ENCODE data around the gene GPR152. TPM values are rescaled to one million over a fixed set of nuclear protein-coding genes. Genes with fewer than 3 reads are reported as not detected.
"Not testable (repeated sequence)": the region's sequence is repeated elsewhere in the genome, so short reads cannot be mapped to it uniquely, and the experiment has no call there.

Gene GPR152
- total RNA-seq, 2 experiments from 2014 or later = not detected

DNA sequence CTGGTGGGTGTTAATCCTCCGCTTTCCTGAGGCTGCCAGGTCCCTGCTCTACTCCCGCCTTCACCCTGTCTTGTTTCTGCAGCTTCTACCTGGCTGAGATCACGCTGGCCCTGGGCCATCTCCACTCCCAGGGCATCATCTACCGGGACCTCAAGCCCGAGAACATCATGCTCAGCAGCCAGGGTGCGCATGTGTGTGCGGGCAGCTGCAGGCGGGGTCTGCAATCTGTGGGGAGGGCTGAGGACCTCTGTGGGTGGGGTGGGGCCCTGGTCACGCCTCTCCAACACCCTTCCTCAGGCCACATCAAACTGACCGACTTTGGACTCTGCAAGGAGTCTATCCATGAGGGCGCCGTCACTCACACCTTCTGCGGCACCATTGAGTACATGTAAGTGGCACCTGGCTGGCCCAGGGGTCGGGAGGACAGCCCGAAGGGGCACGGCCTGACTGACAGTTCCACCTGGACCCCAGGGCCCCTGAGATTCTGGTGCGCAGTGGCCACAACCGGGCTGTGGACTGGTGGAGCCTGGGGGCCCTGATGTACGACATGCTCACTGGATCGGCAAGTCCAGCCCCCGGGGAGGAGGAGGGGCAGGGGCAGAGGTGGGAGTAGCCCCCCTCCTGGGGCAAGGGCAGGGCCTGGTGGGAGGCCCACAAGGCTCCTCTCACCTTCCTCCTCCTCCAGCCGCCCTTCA, 19.7 kb downstream of the GPR152 start:
- Mint-ChIP-seq H3K4me1 (peaks cover 57% of the 10 kb centered on the region), H3K27me3 (no peaks in the 10 kb centered on the region), H3K27ac (peak overlapping the region; percentile 78), H3K36me3 (peaks cover 42% of the 10 kb centered on the region), H3K9me3 (ENCODE audit: low read depth) (no peaks in the 10 kb centered on the region), H3K4me3 (no peak overlapping the region)
- DNase-seq = no peak
- CTCF ChIA-PET = interaction anchor here (8.0 kb wide), 1 partner anchor 30 kb away, joined by 96 read pairs; the partner anchor contains the start of genes PPP1CA and TBC1D10C
- no peak for ATAC-seq

GRCh38 chr11:67431346-67432249, 20.9 kb downstream of the GPR152 start:
- peaks cover 34% of the 10 kb centered on the region for H3K36me3 Mint-ChIP-seq
- no peak overlapping the region for H3K4me3 Mint-ChIP-seq
- no peaks in the 10 kb centered on the region for H3K9me3 Mint-ChIP-seq (ENCODE audit: low read depth)
- CTCF ChIA-PET = interaction anchor here (8.0 kb wide), 1 partner anchor 29 kb away, joined by 96 read pairs; the partner anchor contains the start of genes PPP1CA and TBC1D10C
- H3K4me1 Mint-ChIP-seq = peaks cover 68% of the 10 kb centered on the region
- ATAC-seq (no peak), DNase-seq (no peak)
- H3K27me3 Mint-ChIP-seq = no peaks in the 10 kb centered on the region
- peak overlapping the region; percentile 41 for H3K27ac Mint-ChIP-seq

DNA sequence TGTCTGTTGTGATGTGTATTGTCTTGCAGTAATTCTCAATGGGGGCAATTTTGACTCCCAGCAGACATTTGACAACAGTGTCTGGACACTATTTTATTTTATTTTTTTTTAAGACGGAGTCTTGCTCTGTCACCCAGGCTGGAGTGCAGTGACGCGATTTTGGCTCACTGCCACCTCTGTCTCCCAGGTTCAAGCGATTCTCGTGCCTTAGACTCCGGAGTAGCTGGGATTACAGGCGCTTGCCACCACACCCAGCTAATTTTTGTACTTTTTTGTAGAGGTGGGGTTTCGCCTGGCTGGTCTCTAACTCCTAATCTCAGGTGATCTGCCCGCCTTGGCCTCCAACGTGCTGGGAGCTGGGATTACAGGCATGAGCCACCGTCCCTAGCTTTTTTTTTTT, 22.8 kb downstream of the GPR152 start:
- no peaks in the 10 kb centered on the region for H3K27me3 Mint-ChIP-seq
- CTCF ChIA-PET = interaction anchor here (1.5 to 3.3 kb wide), 4 partner anchors 12 to 28 kb away, joined by 6 to 16 read pairs (median 10); partner anchors contain the start of genes PPP1CA and TBC1D10C
- peak overlapping the region; percentile 94 for H3K4me3 Mint-ChIP-seq
- no peak for DNase-seq
- no peak overlapping the region for H3K27ac Mint-ChIP-seq
- no peak for ATAC-seq
- no peaks in the 10 kb centered on the region for H3K9me3 Mint-ChIP-seq (ENCODE audit: low read depth)
- peaks cover 20% of the 10 kb centered on the region for H3K36me3 Mint-ChIP-seq
- peaks cover 63% of the 10 kb centered on the region for H3K4me1 Mint-ChIP-seq

DNA sequence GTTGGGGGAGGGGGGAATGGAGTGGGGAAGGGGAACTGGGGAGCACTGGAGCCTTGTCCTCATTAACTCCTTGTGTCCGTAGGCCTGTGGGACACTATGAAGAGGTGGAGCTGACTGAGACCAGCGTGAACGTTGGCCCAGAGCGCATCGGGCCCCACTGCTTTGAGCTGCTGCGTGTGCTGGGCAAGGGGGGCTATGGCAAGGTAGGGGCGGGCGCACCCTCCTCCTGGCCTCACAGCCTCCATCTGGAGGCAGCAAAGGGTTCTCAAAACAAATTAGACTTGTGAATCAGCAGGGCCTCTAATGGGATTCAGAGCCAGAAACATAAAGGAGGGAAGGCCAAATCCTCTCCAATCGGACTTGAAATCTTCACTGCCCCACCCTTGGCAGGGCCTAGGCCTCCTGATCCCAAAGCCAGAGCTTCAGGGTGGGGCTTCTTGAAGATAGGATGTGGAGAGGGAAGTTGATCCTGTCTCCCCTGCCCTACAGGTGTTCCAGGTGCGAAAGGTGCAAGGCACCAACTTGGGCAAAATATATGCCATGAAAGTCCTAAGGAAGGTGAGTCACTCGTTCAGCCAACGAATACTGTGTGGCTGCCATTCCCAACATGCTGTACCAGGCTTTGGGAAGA, 23.4 kb downstream of the GPR152 start:
- ATAC-seq (no peak), DNase-seq (no peak)
- H3K27me3 Mint-ChIP-seq = no peaks in the 10 kb centered on the region
- CTCF ChIA-PET = interaction anchor here (0.8 to 3.3 kb wide), 9 partner anchors 9 to 47 kb away, joined by 3 to 16 read pairs (median 5); partner anchors contain the start of genes PPP1CA and TBC1D10C
- peak overlapping the region; percentile 95 for H3K27ac Mint-ChIP-seq
- H3K4me3 Mint-ChIP-seq = peak overlapping the region; percentile 94
- H3K36me3 Mint-ChIP-seq = peaks cover 18% of the 10 kb centered on the region
- no peaks in the 10 kb centered on the region for H3K9me3 Mint-ChIP-seq (ENCODE audit: low read depth)
- H3K4me1 Mint-ChIP-seq = peaks cover 60% of the 10 kb centered on the region

GRCh38 chr11:67428052-67429001, 24.2 kb downstream of the GPR152 start, which contains the start of gene RPS6KB2:
TSS of gene RPS6KB2 (plus strand) at chr11:67428494. CDS start at chr11:67428546, 52 bp downstream.
- Mint-ChIP-seq H3K9me3 (ENCODE audit: low read depth) (no peaks in the 10 kb centered on the region), H3K27me3 (no peaks in the 10 kb centered on the region), H3K4me1 (peaks cover 52% of the 10 kb centered on the region), H3K4me3 (peak within 1 kb of the TSS; percentile 94), H3K36me3 (peaks cover 13% of the 10 kb centered on the region), H3K27ac (peak within 1 kb of the TSS; percentile 95)
- DNase-seq = peak; percentile 100
- ATAC-seq = peak; percentile 91
- CTCF ChIA-PET = interaction anchor here (0.7 to 3.3 kb wide), 12 partner anchors 8 to 72 kb away, joined by 3 to 16 read pairs (median 5); partner anchors contain the start of genes PPP1CA, PTPRCAP and TBC1D10C

- Mint-ChIP-seq H3K27ac (peak overlapping the region; percentile 95), H3K36me3 (peaks cover 13% of the 10 kb centered on the region), H3K4me3 (peak overlapping the region; percentile 94), H3K4me1 (peaks cover 49% of the 10 kb centered on the region)
- not testable (repeated sequence) for H3K27me3 Mint-ChIP-seq; DNase-seq; H3K9me3 Mint-ChIP-seq (ENCODE audit: low read depth)
- CTCF ChIA-PET = interaction anchor here (0.8 to 3.3 kb wide), 7 partner anchors 11 to 71 kb away, joined by 3 to 16 read pairs (median 4); partner anchors contain the start of gene PPP1CA
- peak; percentile 5 for ATAC-seq
Measured at GRCh38 chr11:67427364-67427859, 25.1 kb downstream of the GPR152 start.

GRCh38 chr11:67423891-67424613, 28.5 kb downstream of the GPR152 start:
- CTCF ChIA-PET = interaction anchor here (0.6 to 2.6 kb wide), 6 partner anchors 11 to 63 kb away, joined by 3 to 12 read pairs (median 4); partner anchors contain the start of genes PPP1CA and TBC1D10C
- no peak overlapping the region for H3K27ac Mint-ChIP-seq
- H3K9me3 Mint-ChIP-seq (ENCODE audit: low read depth) = no peaks in the 10 kb centered on the region

GRCh38 chr11:67423466-67423865, 29.1 kb downstream of the GPR152 start:
- CTCF ChIA-PET = interaction anchor here (1.2 to 2.6 kb wide), 3 partner anchors 11 to 41 kb away, joined by 3 to 12 read pairs (median 5); partner anchors contain the start of gene RAD9A
- H3K9me3 Mint-ChIP-seq (ENCODE audit: low read depth) = no peaks in the 10 kb centered on the region
- DNase-seq (no peak), ATAC-seq (no peak)
- H3K36me3 Mint-ChIP-seq = no peaks in the 10 kb centered on the region
- H3K27me3 Mint-ChIP-seq = no peaks in the 10 kb centered on the region
- H3K4me1 Mint-ChIP-seq = peaks cover 43% of the 10 kb centered on the region
- H3K4me3 Mint-ChIP-seq = no peak overlapping the region
- no peak overlapping the region for H3K27ac Mint-ChIP-seq

More at GRCh38 chr11:67423891-67424613, 28.5 kb downstream of the GPR152 start:
- ATAC-seq (no peak), DNase-seq (no peak)
- Mint-ChIP-seq H3K36me3 (peaks cover 2% of the 10 kb centered on the region), H3K4me1 (peaks cover 43% of the 10 kb centered on the region), H3K27me3 (no peaks in the 10 kb centered on the region), H3K4me3 (no peak overlapping the region)

- Mint-ChIP-seq H3K27ac (no peak overlapping the region), H3K36me3 (no peaks in the 10 kb centered on the region), H3K4me1 (peaks cover 42% of the 10 kb centered on the region)
Measured at GRCh38 chr11:67422891-67423290, 29.6 kb downstream of the GPR152 start.

GRCh38 chr11:67421430-67422031, 31.0 kb downstream of the GPR152 start:
- H3K4me1 Mint-ChIP-seq = peaks cover 37% of the 10 kb centered on the region
- peaks cover under 1% of the 10 kb centered on the region for H3K27me3 Mint-ChIP-seq
- DNase-seq = no peak
- peak overlapping the region; percentile 81 for H3K27ac Mint-ChIP-seq
- CTCF ChIA-PET = interaction anchor here (1.1 to 9.4 kb wide), 3 partner anchors 13 to 30 kb away, joined by 4 to 88 read pairs (median 34); partner anchors contain the start of genes PPP1CA, RAD9A and TBC1D10C
- no peaks in the 10 kb centered on the region for H3K36me3 Mint-ChIP-seq
- no peaks in the 10 kb centered on the region for H3K9me3 Mint-ChIP-seq (ENCODE audit: low read depth)
- ATAC-seq = no peak
- peak overlapping the region; percentile 51 for H3K4me3 Mint-ChIP-seq

More at GRCh38 chr11:67422891-67423290, 29.6 kb downstream of the GPR152 start:
- no peaks in the 10 kb centered on the region for H3K27me3 Mint-ChIP-seq
- no peak for DNase-seq
- H3K4me3 Mint-ChIP-seq = no peak overlapping the region
- CTCF ChIA-PET = interaction anchor here (0.9 to 2.6 kb wide), 3 partner anchors 10 to 32 kb away, joined by 3 to 12 read pairs (median 3); partner anchors contain the start of genes PTPRCAP and RAD9A
- no peak for ATAC-seq
- no peaks in the 10 kb centered on the region for H3K9me3 Mint-ChIP-seq (ENCODE audit: low read depth)

Data from activated CD8-positive, alpha-beta memory T cell treated with anti-CD3 and anti-CD28 coated beads, Interleukin-2, amount 10 ng/mL, durations not matched to agents 7 days and 5 days (primary cell).